A673 (cell line): ENCODE measurements around the gene ZNF740. TPM values are rescaled to one million over a fixed set of nuclear protein-coding genes. Genes with fewer than 3 reads are reported as not detected.

Experiments used
- BruUV-seq: library from RNA; stranded (reverse); fragments of 400-500 nt; replicated peaks from 2 replicates; lab custom pipeline; 2021; lab: Mats Ljungman, UMichigan
- CTCF ChIA-PET: fragments of 300-600 bp; sonication (Branson Sonifier 250); formaldehyde crosslinking; loops from one replicate; lab custom pipeline; 2022; ENCODE audit warnings: antibody characterized with exemption; lab: Charles Lee
- POLR2A ChIA-PET: fragments of 300-600 bp; sonication (Branson Sonifier 250); formaldehyde crosslinking; loops from one replicate; lab custom pipeline; 2022; ENCODE audit warnings: antibody characterized with exemption; ENCODE audit not compliant: low non-redundant PET; lab: Charles Lee
- DNase-seq: peaks from one replicate; pipeline ENCODE4 v3.0.0-alpha.2; 2015; ENCODE audit warnings: low spot score
- H3K27ac ChIP-seq: fragments of 200-600 bp; sonication (generic); 2 replicates; pipeline ENCODE4 v1.5.1; 2016; ENCODE audit warnings: mixed run types, low read depth, mild to moderate bottlenecking, mixed read lengths, antibody characterized with exemption, low read length; ENCODE audit not compliant: poor library complexity, severe bottlenecking
- H3K27me3 ChIP-seq: fragments of 200-600 bp; sonication (generic); replicated peaks from 2 replicates; pipeline ENCODE4 v1.6.1; 2017; ENCODE audit warnings: mixed run types, low read depth, mild to moderate bottlenecking, mixed read lengths, antibody characterized with exemption, low read length; ENCODE audit not compliant: insufficient read depth, poor library complexity
- H3K36me3 ChIP-seq: fragments of 200-600 bp; sonication (generic); 2 replicates; pipeline ENCODE4 v1.6.1; 2016; ENCODE audit warnings: mixed run types, mild to moderate bottlenecking, mixed read lengths, antibody characterized with exemption, low read length; ENCODE audit not compliant: insufficient read depth, poor library complexity, severe bottlenecking
- H3K4me1 ChIP-seq: fragments of 200-600 bp; sonication (generic); 2 replicates; pipeline ENCODE4 v1.6.1; 2017; ENCODE audit warnings: mixed run types, mild to moderate bottlenecking, mixed read lengths, antibody characterized with exemption, low read length; ENCODE audit not compliant: insufficient read depth, poor library complexity, severe bottlenecking
- H3K4me3 ChIP-seq: fragments of 200-600 bp; sonication (generic); 2 replicates; pipeline ENCODE4 v1.5.1; 2016; ENCODE audit warnings: low read depth, mixed run types, mild to moderate bottlenecking, mixed read lengths, low read length; ENCODE audit not compliant: poor library complexity, severe bottlenecking
- H3K9me3 ChIP-seq: fragments of 200-600 bp; sonication (generic); 2 replicates; pipeline ENCODE4 v1.6.1; 2016; ENCODE audit warnings: mixed run types, low read depth, mild to moderate bottlenecking, mixed read lengths, antibody characterized with exemption, low read length; ENCODE audit not compliant: poor library complexity, severe bottlenecking
- EZH2 ChIP-seq: fragments of 200-600 bp; sonication (generic); IDR thresholded peaks from 2 replicates; pipeline ENCODE4 v1.6.1; 2017; ENCODE audit warnings: borderline replicate concordance, low read depth, mild to moderate bottlenecking, mixed read lengths, antibody characterized with exemption, low read length; ENCODE audit not compliant: poor library complexity, severe bottlenecking
- intact Hi-C: fragments of 100-400 bp; cut with micrococcal nuclease; formaldehyde crosslinking; loops from one replicate; pipeline ENCODE4 v1.10.0; 2022; ENCODE audit not compliant: unreplicated experiment
- total RNA-seq: library from RNA; stranded (reverse); gene quantifications from 2 replicates; pipeline ENCODE4 v1.2.3, GENCODE V29; 2021
- TF ChIP-seq, protein P1 (sequence below): fragments of 300-800, 200-600 bp; sonication (generic); conservative IDR thresholded peaks from 2 replicates; pipeline ENCODE4 v1.5.1; 2017; ENCODE audit warnings: low read depth, mild to moderate bottlenecking, antibody characterized with exemption, low read length, moderate library complexity, mixed read lengths

The ZNF740 gene
- total RNA-seq, 1 experiment from 2014 or later = 48.6 TPM

GRCh38 chr12:53199700-53200099 lies 19.2 kb downstream of the ZNF740 start:
- no peak for TF ChIP-seq EZH2
- TF ChIP-seq, protein P1, sequence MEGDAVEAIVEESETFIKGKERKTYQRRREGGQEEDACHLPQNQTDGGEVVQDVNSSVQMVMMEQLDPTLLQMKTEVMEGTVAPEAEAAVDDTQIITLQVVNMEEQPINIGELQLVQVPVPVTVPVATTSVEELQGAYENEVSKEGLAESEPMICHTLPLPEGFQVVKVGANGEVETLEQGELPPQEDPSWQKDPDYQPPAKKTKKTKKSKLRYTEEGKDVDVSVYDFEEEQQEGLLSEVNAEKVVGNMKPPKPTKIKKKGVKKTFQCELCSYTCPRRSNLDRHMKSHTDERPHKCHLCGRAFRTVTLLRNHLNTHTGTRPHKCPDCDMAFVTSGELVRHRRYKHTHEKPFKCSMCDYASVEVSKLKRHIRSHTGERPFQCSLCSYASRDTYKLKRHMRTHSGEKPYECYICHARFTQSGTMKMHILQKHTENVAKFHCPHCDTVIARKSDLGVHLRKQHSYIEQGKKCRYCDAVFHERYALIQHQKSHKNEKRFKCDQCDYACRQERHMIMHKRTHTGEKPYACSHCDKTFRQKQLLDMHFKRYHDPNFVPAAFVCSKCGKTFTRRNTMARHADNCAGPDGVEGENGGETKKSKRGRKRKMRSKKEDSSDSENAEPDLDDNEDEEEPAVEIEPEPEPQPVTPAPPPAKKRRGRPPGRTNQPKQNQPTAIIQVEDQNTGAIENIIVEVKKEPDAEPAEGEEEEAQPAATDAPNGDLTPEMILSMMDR = no peak
- CTCF ChIA-PET = interaction anchor here (1.1 to 2.3 kb wide), 2 partner anchors 14 to 152 kb away, joined by 6 to 8 read pairs; no protein-coding TSS in a partner anchor
- no peaks in the 10 kb centered on the region for H3K9me3 ChIP-seq
- no peak overlapping the region for H3K27ac ChIP-seq
- intact Hi-C loops = no loop called here
- no peaks in the 10 kb centered on the region for H3K4me1 ChIP-seq
- POLR2A ChIA-PET = no interaction called here
- H3K36me3 ChIP-seq = no peaks in the 10 kb centered on the region
- no peak for DNase-seq
- no TSS peak for BruUV-seq
- no peaks in the 10 kb centered on the region for H3K27me3 ChIP-seq
- no peak overlapping the region for H3K4me3 ChIP-seq

DNA sequence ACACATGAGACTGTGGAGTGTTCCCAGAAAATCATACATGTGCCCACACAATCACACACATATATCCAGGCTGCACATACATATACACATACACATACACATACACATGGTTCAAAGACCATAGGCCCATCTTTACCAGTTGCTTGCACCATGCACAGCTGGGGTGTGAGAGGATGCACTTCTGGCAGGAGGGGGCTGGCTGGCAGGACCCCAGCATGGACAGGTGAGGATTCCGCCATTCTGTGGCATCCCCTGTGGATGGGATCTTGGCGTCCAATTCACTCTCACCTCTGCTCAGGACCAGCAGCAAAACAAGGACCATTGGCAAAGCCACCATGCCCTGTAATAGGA lies 19.6 kb downstream of the ZNF740 start:
- no TSS peak for BruUV-seq
- Histone ChIP-seq H3K4me1 (no peaks in the 10 kb centered on the region), H3K27ac (no peak overlapping the region), H3K4me3 (no peak overlapping the region), H3K9me3 (no peaks in the 10 kb centered on the region), H3K36me3 (no peaks in the 10 kb centered on the region), H3K27me3 (no peaks in the 10 kb centered on the region)
- intact Hi-C loops = no loop called here
- ChIA-PET CTCF (no interaction called here), POLR2A (no interaction called here)
- no peak for TF ChIP-seq EZH2
- TF ChIP-seq, protein P1 = no peak
- DNase-seq = no peak

- Histone ChIP-seq H3K27me3 (no peaks in the 10 kb centered on the region), H3K9me3 (no peaks in the 10 kb centered on the region), H3K4me3 (no peak overlapping the region), H3K36me3 (no peaks in the 10 kb centered on the region), H3K4me1 (no peaks in the 10 kb centered on the region), H3K27ac (no peak overlapping the region)
- TF ChIP-seq, protein P1 = no peak
- TF ChIP-seq EZH2 = no peak
- ChIA-PET CTCF (no interaction called here), POLR2A (no interaction called here)
- no peak for DNase-seq
- intact Hi-C loops = no loop called here
- BruUV-seq = no TSS peak
Observed at GRCh38 chr12:53200458-53201176, 20.1 kb downstream of the ZNF740 start.
